Neural progenitor cell (in vitro differentiated cells): ENCODE results near the gene OSTF1.

Source experiments
- EZH2 ChIP-seq: fragments of 200-600 bp; sonication (generic); IDR thresholded peaks from 2 replicates; pipeline ENCODE4 v1.6.1; 2017; ENCODE audit warnings: antibody characterized with exemption, mild to moderate bottlenecking, moderate library complexity
- EZH2phosphoT487 ChIP-seq: fragments of 200-600 bp; sonication (generic); IDR thresholded peaks from 2 replicates; pipeline ENCODE4 v1.6.1; 2017; ENCODE audit warnings: antibody characterized with exemption
- TF ChIP-seq, protein P1 (sequence below): fragments of 200-600 bp; sonication (generic); IDR thresholded peaks from 2 replicates; pipeline ENCODE4 v1.5.1; 2017; ENCODE audit warnings: antibody characterized with exemption, mild to moderate bottlenecking

DNA sequence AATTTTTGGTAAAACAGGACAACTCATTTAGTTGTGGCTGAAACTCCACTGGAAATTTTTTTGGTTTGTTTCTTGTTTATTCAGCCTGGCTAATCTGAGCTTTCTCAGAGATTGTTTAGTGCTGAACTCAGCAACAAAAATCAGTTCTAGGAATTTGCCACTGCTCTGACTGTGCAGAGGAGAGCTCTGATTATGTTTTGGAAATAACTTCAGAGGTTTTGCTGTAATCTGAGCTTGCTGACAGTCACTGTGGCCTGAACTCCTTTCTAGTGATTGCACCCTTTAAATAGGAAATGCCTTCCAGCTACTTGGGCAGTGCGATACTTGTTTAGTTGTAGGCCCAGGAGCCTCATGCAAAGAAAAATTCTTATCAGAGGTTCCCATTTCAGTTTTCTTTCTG, 60.2 kb downstream of the OSTF1 start:
- TF ChIP-seq EZH2: no peak
- TF ChIP-seq, protein P1, sequence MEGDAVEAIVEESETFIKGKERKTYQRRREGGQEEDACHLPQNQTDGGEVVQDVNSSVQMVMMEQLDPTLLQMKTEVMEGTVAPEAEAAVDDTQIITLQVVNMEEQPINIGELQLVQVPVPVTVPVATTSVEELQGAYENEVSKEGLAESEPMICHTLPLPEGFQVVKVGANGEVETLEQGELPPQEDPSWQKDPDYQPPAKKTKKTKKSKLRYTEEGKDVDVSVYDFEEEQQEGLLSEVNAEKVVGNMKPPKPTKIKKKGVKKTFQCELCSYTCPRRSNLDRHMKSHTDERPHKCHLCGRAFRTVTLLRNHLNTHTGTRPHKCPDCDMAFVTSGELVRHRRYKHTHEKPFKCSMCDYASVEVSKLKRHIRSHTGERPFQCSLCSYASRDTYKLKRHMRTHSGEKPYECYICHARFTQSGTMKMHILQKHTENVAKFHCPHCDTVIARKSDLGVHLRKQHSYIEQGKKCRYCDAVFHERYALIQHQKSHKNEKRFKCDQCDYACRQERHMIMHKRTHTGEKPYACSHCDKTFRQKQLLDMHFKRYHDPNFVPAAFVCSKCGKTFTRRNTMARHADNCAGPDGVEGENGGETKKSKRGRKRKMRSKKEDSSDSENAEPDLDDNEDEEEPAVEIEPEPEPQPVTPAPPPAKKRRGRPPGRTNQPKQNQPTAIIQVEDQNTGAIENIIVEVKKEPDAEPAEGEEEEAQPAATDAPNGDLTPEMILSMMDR: no peak
- no peak for TF ChIP-seq EZH2phosphoT487
